K562 (cell line): ENCODE data around the gene ADCY6.

Experiments used
- ATF2 ChIP-seq: sonication (generic); formaldehyde crosslinking; IDR thresholded peaks from 2 replicates; pipeline ENCODE4 v1.8.1; 2022; ENCODE audit warnings: missing genetic modification reagents
- BRF1 ChIP-seq: IDR thresholded peaks from 3 replicates; pipeline ENCODE4 v1.6.1; 2011; ENCODE audit warnings: borderline replicate concordance, mild to moderate bottlenecking; ENCODE audit not compliant: insufficient read length; ENCODE audit errors: extremely low read depth
- CHD1 ChIP-seq: fragments of 200-600 bp; sonication (generic); IDR thresholded peaks from one replicate; pipeline ENCODE4 v1.6.1; 2012; ENCODE audit warnings: mild to moderate bottlenecking, moderate library complexity, low read length, inconsistent platforms
- CREB1 ChIP-seq, 2 experiments: sonication (generic) in 1 of 2; formaldehyde crosslinking in 1 of 2; IDR thresholded peaks; 2 replicates each; pipeline versions ENCODE4 v1.6.1 to v1.8.0; 2012 to 2022; ENCODE audit warnings: inconsistent platforms in 1 of 2, mild to moderate bottlenecking in 1 of 2, missing genetic modification reagents in 1 of 2, moderate library complexity in 1 of 2
- CTCF ChIP-seq, 3 experiments: IDR thresholded peaks in 2 of 3; conservative IDR thresholded peaks in 1 of 3; 2 replicates each; pipeline ENCODE4 v1.5.1; 2011 to 2012; ENCODE audit warnings: low read length in 3 of 3, mild to moderate bottlenecking in 3 of 3, control low read depth in 2 of 3, improper control_type of control experiment in 1 of 3, inconsistent platforms in 1 of 3, low read depth in 1 of 3, mixed read lengths in 1 of 3, moderate library complexity in 1 of 3; ENCODE audit not compliant: insufficient read depth in 2 of 3
- KDM5B ChIP-seq: fragments of 200-600 bp; sonication (generic); IDR thresholded peaks from 2 replicates; pipeline ENCODE4 v1.6.1; 2012; ENCODE audit warnings: low read depth, mild to moderate bottlenecking, moderate library complexity, low read length, control low read depth, inconsistent platforms; ENCODE audit not compliant: insufficient replicate concordance
- MTA1 ChIP-seq: fragments of 450-650 bp; IDR thresholded peaks from 2 replicates; pipeline ENCODE4 v1.6.1; 2017; ENCODE audit warnings: borderline replicate concordance
- PHF8 ChIP-seq: fragments of 200-600 bp; sonication (generic); IDR thresholded peaks from 2 replicates; pipeline ENCODE4 v1.6.1; 2012; ENCODE audit warnings: mixed run types, mild to moderate bottlenecking, inconsistent platforms, low read length, moderate library complexity, borderline replicate concordance
- SMARCC2 ChIP-seq: fragments of 450-650 bp; IDR thresholded peaks from 2 replicates; pipeline ENCODE4 v1.6.1; 2017; ENCODE audit warnings: antibody characterized with exemption, moderate library complexity, mild to moderate bottlenecking, low read depth
- TAF15 ChIP-seq: fragments of 200-400 bp; formaldehyde crosslinking; IDR thresholded peaks from 2 replicates; pipeline ENCODE4 v1.6.1; 2017; ENCODE audit warnings: mild to moderate bottlenecking, low read depth, low read length, moderate library complexity
- ZBTB7A ChIP-seq: IDR thresholded peaks from 2 replicates; pipeline ENCODE4 v1.6.1; 2011; ENCODE audit warnings: low read depth, mild to moderate bottlenecking, low read length, moderate library complexity, borderline replicate concordance; ENCODE audit not compliant: control insufficient read depth
- ZC3H4 ChIP-seq: sonication (generic); formaldehyde crosslinking; IDR thresholded peaks from 2 replicates; pipeline ENCODE4 v1.9.0; 2021; ENCODE audit warnings: missing genetic modification reagents, borderline replicate concordance
- ZNF23 ChIP-seq: fragments of 250-450 bp; sonication (Bioruptor Pico); IDR thresholded peaks from 2 replicates; pipeline ENCODE4 v1.4.0; 2020; ENCODE audit warnings: mild to moderate bottlenecking

- no peak for TF ChIP-seq TAF15
- TF ChIP-seq ATF2: no peak
- TF ChIP-seq CHD1: no peak
- no peak for TF ChIP-seq ZNF23 (CRISPR knock-in tag)
- no peak for TF ChIP-seq CTCF (IDR thresholded peaks at IDR 0.05 in 2 of 3, conservative IDR thresholded peaks at IDR 0.05 in 1 of 3; ENCODE audit: insufficient read depth in 2 of 3, low read depth in 1 of 3, low read length in 3 of 3)
- no peak for TF ChIP-seq ZBTB7A
- no peak for TF ChIP-seq SMARCC2
- no peak for TF ChIP-seq CREB1 (IDR thresholded peaks at IDR 0.05)
- no peak for TF ChIP-seq CREB1 (CRISPR knock-in tag; IDR thresholded peaks at IDR 0.05)
- no peak for TF ChIP-seq PHF8
- TF ChIP-seq KDM5B: no peak
- no peak for TF ChIP-seq BRF1
- TF ChIP-seq MTA1: no peak
- no peak for TF ChIP-seq ZC3H4 (CRISPR knock-in tag)
These were observed 33.2 kb upstream of the ADCY6 start for GRCh38 chr12:48822139-48822538.
